Stimulated activated CD4-positive, alpha-beta T cell treated with anti-CD3 and anti-CD28 coated beads, Interleukin-15, amount 100 ng/mL, for 48 hours (primary cell): ENCODE data around the gene SH3RF2.
"Not testable (repeated sequence)": the region's sequence is repeated elsewhere in the genome, so short reads cannot be mapped to it uniquely, and the experiment has no call there.

ENCODE experiments used
- DNase-seq, 2 donors: peaks; one replicate each; pipeline ENCODE4 v3.0.0-alpha.2; 2020; ENCODE audit warnings: low read depth in 2 of 2

The SH3RF2 gene

GRCh38 chr5:146005723-146006122, 69.3 kb downstream of the SH3RF2 start:
- no peak for DNase-seq

GRCh38 chr5:146006470-146007190, 70.3 kb downstream of the SH3RF2 start:
- no peak for DNase-seq

GRCh38 chr5:146007270-146007669, 70.9 kb downstream of the SH3RF2 start:
- DNase-seq: no peak

- DNase-seq: no peak
Measured at GRCh38 chr5:146007989-146008388, 71.6 kb downstream of the SH3RF2 start.

GRCh38 chr5:146009020-146009419, 72.6 kb downstream of the SH3RF2 start:
- DNase-seq: no peak

GRCh38 chr5:146010447-146010846, 74.1 kb downstream of the SH3RF2 start:
- DNase-seq: not testable (repeated sequence)

- DNase-seq: no peak
Measured at GRCh38 chr5:146013761-146014160, 77.4 kb downstream of the SH3RF2 start.

- no peak for DNase-seq
Measured at GRCh38 chr5:146015001-146015400, 78.6 kb downstream of the SH3RF2 start.

- DNase-seq: no peak
Measured at GRCh38 chr5:146016764-146017484, 80.5 kb downstream of the SH3RF2 start.

GRCh38 chr5:146018514-146019375, 82.4 kb downstream of the SH3RF2 start:
- no peak for DNase-seq

- DNase-seq: no peak
Measured at GRCh38 chr5:146020100-146020499, 83.7 kb downstream of the SH3RF2 start.

- DNase-seq: no peak
Measured at GRCh38 chr5:146024034-146024433, 87.7 kb downstream of the SH3RF2 start.

GRCh38 chr5:146025114-146025680, 88.8 kb downstream of the SH3RF2 start:
- no peak for DNase-seq

GRCh38 chr5:146025681-146026080, 89.3 kb downstream of the SH3RF2 start:
- no peak for DNase-seq

GRCh38 chr5:146026307-146027010, 90.1 kb downstream of the SH3RF2 start:
- no peak for DNase-seq

- DNase-seq: no peak
Measured at GRCh38 chr5:146027751-146028150, 91.4 kb downstream of the SH3RF2 start.

- no peak for DNase-seq
Measured at GRCh38 chr5:146032911-146033310, 96.5 kb downstream of the SH3RF2 start.

GRCh38 chr5:146034127-146034526, 97.7 kb downstream of the SH3RF2 start:
- DNase-seq: no peak

GRCh38 chr5:146034605-146035004, 98.2 kb downstream of the SH3RF2 start:
- DNase-seq: no peak

- DNase-seq: no peak
Measured at GRCh38 chr5:146039420-146039819, 103.0 kb downstream of the SH3RF2 start.

GRCh38 chr5:146040527-146040926, 104.1 kb downstream of the SH3RF2 start:
- no peak for DNase-seq
